Measurements from ENCODE around the gene TRABD2A. TPM values are rescaled to one million over a fixed set of nuclear protein-coding genes. Genes with fewer than 3 reads are reported as not detected.
A peak's percentile ranks its signal among the peaks of the same experiment; 100 is the strongest.

Gene TRABD2A
- total and polyA plus RNA-seq, 7 donors: 0.16 to 46.4 (median 3.6) TPM

DNA sequence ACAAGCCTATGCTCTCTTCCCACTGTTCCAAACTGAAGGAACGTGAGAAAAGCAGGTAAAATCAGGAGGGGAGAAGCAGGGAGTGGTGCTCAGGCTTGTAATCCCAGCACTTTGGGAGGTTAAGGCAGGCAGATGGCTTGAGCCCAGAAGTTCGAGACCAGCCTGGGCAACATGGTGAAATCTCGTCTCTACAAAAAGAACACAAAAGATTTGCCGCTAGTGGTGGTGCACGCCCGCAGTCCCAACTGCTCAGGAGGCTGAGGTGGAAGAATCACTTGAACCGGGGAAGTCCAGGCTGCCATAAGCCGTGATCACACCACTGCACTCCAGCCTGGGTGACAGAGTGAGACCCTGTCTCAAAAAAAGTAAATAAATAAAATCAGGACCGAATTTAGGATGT, 23.3 kb upstream of the TRABD2A start:
- H3K36me3 ChIP-seq: no peaks in the 10 kb centered on the region
- TF ChIP-seq EP300 (IDR thresholded peaks at IDR 0.05): no peak
- H3K27me3 ChIP-seq: no peaks in the 10 kb centered on the region
- WGBS, 2 donors: 67 to 81% methylated on average over 9 of the region's 9 CpGs
- H3K4me1 ChIP-seq: peaks cover 0 to 19% (median 10%) of the 10 kb centered on the region in 4 donors
- peak overlapping the region; percentile 84 to 98 (median 94) for H3K27ac ChIP-seq
- H3K9me3 ChIP-seq: no peaks in the 10 kb centered on the region
- DNase-seq: no peak
- intact Hi-C loops (cut with DNase I): loop anchor here (10.0 kb wide), 1 partner anchor 389 kb away; the partner anchor contains the start of gene DNAH6
- H3K4me3 ChIP-seq: peak overlapping the region in 3 of 4 donors; percentile 96 to 99 (median 99)

DNA sequence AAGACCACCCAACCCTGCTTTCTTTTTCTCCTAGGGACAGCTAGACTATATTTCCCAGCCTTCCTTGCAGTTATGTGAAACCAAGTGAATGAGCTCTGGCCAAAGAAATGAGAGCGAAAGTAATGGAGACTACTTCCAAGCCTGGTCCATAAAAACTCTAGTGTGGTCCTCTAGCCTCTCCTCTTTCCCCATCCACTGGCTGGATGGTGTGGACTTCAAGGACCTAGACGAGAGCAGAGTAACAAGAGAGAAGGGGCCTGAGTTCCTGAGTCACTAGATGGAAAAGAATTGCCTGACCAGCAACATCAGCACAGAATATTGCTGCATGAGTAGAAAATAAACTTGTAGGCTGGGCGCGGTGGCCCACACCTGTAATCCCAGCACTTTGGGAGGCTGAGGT, 21.6 kb upstream of the TRABD2A start:
- no peak for DNase-seq
- no peaks in the 10 kb centered on the region for H3K9me3 ChIP-seq
- H3K4me3 ChIP-seq: no peak overlapping the region
- TF ChIP-seq EP300 (IDR thresholded peaks at IDR 0.05) (no peak), POLR2AphosphoS5 (IDR thresholded peaks at IDR 0.05) (no peak), POLR2A (IDR thresholded peaks at IDR 0.05) (no peak)
- TF ChIP-seq, protein P1, sequence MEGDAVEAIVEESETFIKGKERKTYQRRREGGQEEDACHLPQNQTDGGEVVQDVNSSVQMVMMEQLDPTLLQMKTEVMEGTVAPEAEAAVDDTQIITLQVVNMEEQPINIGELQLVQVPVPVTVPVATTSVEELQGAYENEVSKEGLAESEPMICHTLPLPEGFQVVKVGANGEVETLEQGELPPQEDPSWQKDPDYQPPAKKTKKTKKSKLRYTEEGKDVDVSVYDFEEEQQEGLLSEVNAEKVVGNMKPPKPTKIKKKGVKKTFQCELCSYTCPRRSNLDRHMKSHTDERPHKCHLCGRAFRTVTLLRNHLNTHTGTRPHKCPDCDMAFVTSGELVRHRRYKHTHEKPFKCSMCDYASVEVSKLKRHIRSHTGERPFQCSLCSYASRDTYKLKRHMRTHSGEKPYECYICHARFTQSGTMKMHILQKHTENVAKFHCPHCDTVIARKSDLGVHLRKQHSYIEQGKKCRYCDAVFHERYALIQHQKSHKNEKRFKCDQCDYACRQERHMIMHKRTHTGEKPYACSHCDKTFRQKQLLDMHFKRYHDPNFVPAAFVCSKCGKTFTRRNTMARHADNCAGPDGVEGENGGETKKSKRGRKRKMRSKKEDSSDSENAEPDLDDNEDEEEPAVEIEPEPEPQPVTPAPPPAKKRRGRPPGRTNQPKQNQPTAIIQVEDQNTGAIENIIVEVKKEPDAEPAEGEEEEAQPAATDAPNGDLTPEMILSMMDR (IDR thresholded peaks at IDR 0.05): no peak
- H3K27ac ChIP-seq: no peak overlapping the region
- intact Hi-C loops (cut with DNase I): loop anchor here (10.0 kb wide), 1 partner anchor 388 kb away; the partner anchor contains the start of gene DNAH6
- H3K27me3 ChIP-seq: no peaks in the 10 kb centered on the region
- no peaks in the 10 kb centered on the region for H3K36me3 ChIP-seq
- 98 to 99% methylated on average over 4 of the region's 4 CpGs for WGBS, 2 donors
- peaks cover 0 to 29% (median 21%) of the 10 kb centered on the region in 4 donors for H3K4me1 ChIP-seq

DNA sequence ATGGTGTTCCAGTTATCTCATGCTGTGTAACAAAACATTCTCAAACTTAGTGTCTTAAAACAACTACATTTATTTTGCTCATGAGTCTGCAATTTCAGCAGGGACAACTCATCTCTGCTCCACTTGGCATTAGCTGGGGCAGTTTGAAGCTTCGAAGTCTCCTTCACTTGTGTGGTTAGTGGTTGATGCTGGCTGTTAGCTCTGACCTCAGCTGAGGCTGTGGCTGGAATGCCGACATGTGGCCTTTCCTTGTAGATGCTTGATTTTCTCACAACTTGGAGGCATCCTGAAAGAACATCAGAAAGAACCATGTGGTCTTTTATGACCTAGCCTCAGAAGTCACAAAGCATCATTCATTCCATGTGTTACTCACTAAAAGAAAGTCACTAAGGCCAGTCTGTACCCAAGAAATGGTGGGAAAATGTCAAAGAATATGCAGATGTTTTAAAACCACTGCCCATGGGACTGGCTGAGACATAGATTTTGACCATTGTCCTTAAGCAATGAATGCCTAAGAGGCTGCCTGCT, 20.8 kb upstream of the TRABD2A start:
- Histone ChIP-seq H3K4me1 (peaks cover 0 to 22% (median 16%) of the 10 kb centered on the region in 4 donors), H3K36me3 (no peaks in the 10 kb centered on the region), H3K27me3 (no peaks in the 10 kb centered on the region), H3K4me3 (no peak overlapping the region), H3K9me3 (no peaks in the 10 kb centered on the region), H3K27ac (no peak overlapping the region)
- intact Hi-C loops (cut with DNase I): loop anchor here (10.0 kb wide), 1 partner anchor 387 kb away; the partner anchor contains the start of gene DNAH6
- WGBS, 2 donors: 76 to 81% methylated on average over 2 of the region's 2 CpGs
- DNase-seq: no peak
- no peak for TF ChIP-seq EP300 (IDR thresholded peaks at IDR 0.05)
- no peak for TF ChIP-seq POLR2AphosphoS5 (IDR thresholded peaks at IDR 0.05)
- no peak for TF ChIP-seq POLR2A (IDR thresholded peaks at IDR 0.05)
- TF ChIP-seq, protein P1 (IDR thresholded peaks at IDR 0.05): no peak

DNA sequence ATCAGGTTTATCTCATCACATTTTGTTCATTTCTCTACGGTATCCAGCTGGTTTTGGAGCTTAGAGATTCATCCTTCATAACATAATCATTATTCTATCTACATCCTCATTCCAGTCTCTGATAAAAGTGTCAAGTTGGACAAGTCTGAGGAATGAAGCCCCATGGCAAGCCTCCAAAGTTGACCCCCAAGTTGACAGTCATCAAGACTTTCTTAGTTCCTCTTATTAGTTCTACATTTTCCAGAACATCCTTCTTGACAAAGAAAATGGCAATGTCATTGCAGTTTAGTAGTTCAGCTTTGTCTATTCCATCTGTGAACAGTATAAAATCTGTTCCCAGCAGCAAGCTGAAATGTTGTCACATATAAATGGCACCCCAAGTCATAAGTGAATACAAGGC, 20.1 kb upstream of the TRABD2A start:
- no peak for DNase-seq
- peaks cover 0 to 21% (median 14%) of the 10 kb centered on the region in 4 donors for H3K4me1 ChIP-seq
- H3K9me3 ChIP-seq: no peaks in the 10 kb centered on the region
- no peaks in the 10 kb centered on the region for H3K36me3 ChIP-seq
- TF ChIP-seq EP300 (IDR thresholded peaks at IDR 0.05) (no peak), POLR2AphosphoS5 (IDR thresholded peaks at IDR 0.05) (no peak), POLR2A (IDR thresholded peaks at IDR 0.05) (no peak)
- TF ChIP-seq, protein P1 (IDR thresholded peaks at IDR 0.05): no peak
- intact Hi-C loops (cut with DNase I): loop anchor here (10.0 kb wide), 1 partner anchor 386 kb away; the partner anchor contains the start of gene DNAH6
- no peak overlapping the region for H3K27ac ChIP-seq
- no peak overlapping the region for H3K4me3 ChIP-seq
- 93 to 95% methylated on average over 1 of the region's 1 CpG for WGBS, 2 donors
- no peaks in the 10 kb centered on the region for H3K27me3 ChIP-seq

DNA sequence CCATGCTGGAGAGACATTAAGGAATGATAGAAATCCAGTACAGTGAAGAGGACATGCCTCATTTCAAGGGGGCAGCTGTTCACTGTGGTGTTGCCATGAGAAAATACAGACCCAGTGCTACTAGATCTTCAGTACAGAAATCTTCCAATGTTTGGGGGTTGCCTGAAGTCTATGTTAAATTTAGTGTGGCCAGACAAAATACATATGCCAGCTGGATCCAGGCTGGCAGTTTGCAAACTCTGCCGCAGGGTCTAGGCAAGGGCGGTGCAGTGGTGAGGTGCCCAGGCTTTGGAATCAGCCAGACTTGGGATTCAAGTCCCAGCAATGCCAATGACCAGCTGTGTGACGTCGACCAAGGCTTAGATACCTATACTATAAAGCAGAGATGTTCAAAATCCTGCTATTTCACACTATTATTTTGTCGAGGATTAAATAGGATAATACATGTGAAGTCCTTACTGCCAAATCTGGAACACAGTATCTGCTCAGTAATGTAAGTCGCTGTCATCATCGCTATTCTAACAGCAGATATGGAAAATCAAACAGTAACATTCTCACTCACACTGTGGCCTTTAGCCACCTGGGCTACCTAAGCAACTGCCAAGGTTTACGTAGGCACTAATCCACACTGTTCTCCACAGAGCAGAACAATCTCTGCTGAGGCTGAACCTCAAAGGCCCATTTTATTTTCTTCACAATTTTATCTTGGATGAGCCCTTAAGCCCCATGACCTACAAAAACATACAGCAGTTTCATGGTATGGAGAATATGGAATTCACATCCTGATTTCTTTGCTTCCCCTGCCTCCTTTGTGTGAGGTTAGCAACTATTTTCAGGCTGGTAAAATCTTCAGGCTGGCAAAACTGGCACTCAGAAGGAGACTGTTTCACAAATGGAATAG, 18.7 kb upstream of the TRABD2A start:
- peak; percentile 40 for DNase-seq
- Histone ChIP-seq H3K4me1 (peaks cover 0 to 19% (median 13%) of the 10 kb centered on the region in 4 donors), H3K9me3 (no peaks in the 10 kb centered on the region), H3K27ac (peak overlapping the region in 2 of 4 donors; percentile 56 to 65), H3K36me3 (no peaks in the 10 kb centered on the region), H3K4me3 (no peak overlapping the region), H3K27me3 (no peaks in the 10 kb centered on the region)
- TF ChIP-seq POLR2A (IDR thresholded peaks at IDR 0.05) (no peak), POLR2AphosphoS5 (IDR thresholded peaks at IDR 0.05) (no peak), EP300 (IDR thresholded peaks at IDR 0.05) (no peak)
- TF ChIP-seq, protein P1 (IDR thresholded peaks at IDR 0.05): no peak
- intact Hi-C loops (cut with DNase I): loop anchor here (10.0 kb wide), 1 partner anchor 385 kb away; the partner anchor contains the start of gene DNAH6
- 91 to 93% methylated on average over 8 of the region's 8 CpGs for WGBS, 2 donors

All from sigmoid colon (tissue), 7 donors.